ENCODE results near the gene MCC. TPM values are rescaled to one million over a fixed set of nuclear protein-coding genes. Genes with fewer than 3 reads are reported as not detected.

The MCC gene
- total RNA-seq, 2 experiments from 2014 or later: 0.25 TPM; not detected in 1

DNA sequence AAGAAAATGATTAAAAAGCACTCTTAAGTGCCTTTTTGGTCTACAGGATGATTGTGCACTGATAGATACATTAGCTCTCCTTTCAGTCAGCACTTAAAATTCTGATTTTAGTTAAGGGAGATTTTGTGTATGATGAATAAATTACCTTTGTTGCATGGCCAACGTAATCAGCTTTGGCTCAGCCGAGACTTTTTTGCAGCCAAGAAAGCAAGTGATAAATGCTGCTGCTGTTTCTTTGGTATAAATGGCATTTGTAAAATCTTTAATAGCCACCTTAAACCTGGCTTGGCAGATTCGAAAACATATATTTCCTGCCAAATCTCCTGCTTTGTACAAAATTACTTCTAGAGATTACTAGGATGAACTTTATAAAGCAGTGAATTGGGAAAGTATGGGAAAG lies 364.0 kb downstream of the MCC start:
- DNase-seq (ENCODE audit: low spot score): no peak
- no TSS peak for BruUV-seq (replicated peaks)
- Histone ChIP-seq H3K4me1 (ENCODE audit: insufficient read depth, low read length, poor library complexity, severe bottlenecking) (no peaks in the 10 kb centered on the region), H3K4me2 (ENCODE audit: low read length) (no peak overlapping the region), H3K9me2 (ENCODE audit: insufficient read depth, low read length) (no peaks in the 10 kb centered on the region), H3K36me3 (ENCODE audit: insufficient read depth, low read length) (no peaks in the 10 kb centered on the region), H3K4me3 (ENCODE audit: low read depth, low read length, poor library complexity, severe bottlenecking) (no peak overlapping the region), H4K20me1 (ENCODE audit: insufficient read depth, low read length) (no peaks in the 10 kb centered on the region), H3K27ac (ENCODE audit: low read depth, low read length, poor library complexity, severe bottlenecking) (no peak overlapping the region), H3K79me2 (ENCODE audit: insufficient read depth, low read depth, low read length) (no peaks in the 10 kb centered on the region), H3K9me3 (ENCODE audit: low read length) (no peaks in the 10 kb centered on the region), H2AFZ (ENCODE audit: low read length) (no peak overlapping the region)
- POLR2A ChIA-PET: no interaction called here
- CTCF ChIA-PET (ENCODE audit: unreplicated experiment): no interaction called here
- no peak for TF ChIP-seq EZH2phosphoT487 (IDR thresholded peaks at IDR 0.05; ENCODE audit: borderline replicate concordance, low read depth, low read length)
- TF ChIP-seq, protein P1, sequence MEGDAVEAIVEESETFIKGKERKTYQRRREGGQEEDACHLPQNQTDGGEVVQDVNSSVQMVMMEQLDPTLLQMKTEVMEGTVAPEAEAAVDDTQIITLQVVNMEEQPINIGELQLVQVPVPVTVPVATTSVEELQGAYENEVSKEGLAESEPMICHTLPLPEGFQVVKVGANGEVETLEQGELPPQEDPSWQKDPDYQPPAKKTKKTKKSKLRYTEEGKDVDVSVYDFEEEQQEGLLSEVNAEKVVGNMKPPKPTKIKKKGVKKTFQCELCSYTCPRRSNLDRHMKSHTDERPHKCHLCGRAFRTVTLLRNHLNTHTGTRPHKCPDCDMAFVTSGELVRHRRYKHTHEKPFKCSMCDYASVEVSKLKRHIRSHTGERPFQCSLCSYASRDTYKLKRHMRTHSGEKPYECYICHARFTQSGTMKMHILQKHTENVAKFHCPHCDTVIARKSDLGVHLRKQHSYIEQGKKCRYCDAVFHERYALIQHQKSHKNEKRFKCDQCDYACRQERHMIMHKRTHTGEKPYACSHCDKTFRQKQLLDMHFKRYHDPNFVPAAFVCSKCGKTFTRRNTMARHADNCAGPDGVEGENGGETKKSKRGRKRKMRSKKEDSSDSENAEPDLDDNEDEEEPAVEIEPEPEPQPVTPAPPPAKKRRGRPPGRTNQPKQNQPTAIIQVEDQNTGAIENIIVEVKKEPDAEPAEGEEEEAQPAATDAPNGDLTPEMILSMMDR (conservative IDR thresholded peaks at IDR 0.05; ENCODE audit: low read length): no peak
- intact Hi-C loops (cut with micrococcal nuclease; ENCODE audit: unreplicated experiment): no loop called here

DNA sequence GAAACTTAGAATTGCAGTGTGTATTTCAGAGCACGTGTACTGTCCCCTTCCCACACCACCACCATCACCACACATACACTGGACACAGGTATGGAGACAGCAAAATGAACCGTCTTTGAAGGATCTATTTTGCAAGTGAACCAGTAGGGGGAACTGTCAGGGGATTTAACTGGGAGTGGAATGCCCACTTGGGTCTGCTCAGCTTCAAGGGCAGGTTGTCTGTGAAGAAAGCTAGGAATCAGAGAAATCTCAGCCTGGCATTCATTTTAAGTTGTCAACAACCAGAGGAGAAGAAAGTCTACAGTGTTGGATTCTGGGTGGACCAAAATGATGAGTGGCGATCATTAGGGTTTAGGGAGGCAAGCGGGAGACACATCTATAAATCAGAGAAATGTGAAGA lies 364.6 kb downstream of the MCC start:
- no TSS peak for BruUV-seq (replicated peaks)
- Histone ChIP-seq H3K27ac (ENCODE audit: low read depth, low read length, poor library complexity, severe bottlenecking) (no peak overlapping the region), H3K4me1 (ENCODE audit: insufficient read depth, low read length, poor library complexity, severe bottlenecking) (no peaks in the 10 kb centered on the region), H3K4me2 (ENCODE audit: low read length) (no peak overlapping the region), H3K4me3 (ENCODE audit: low read depth, low read length, poor library complexity, severe bottlenecking) (no peak overlapping the region), H3K36me3 (ENCODE audit: insufficient read depth, low read length) (no peaks in the 10 kb centered on the region), H4K20me1 (ENCODE audit: insufficient read depth, low read length) (no peaks in the 10 kb centered on the region), H3K9me3 (ENCODE audit: low read length) (no peaks in the 10 kb centered on the region), H2AFZ (ENCODE audit: low read length) (no peak overlapping the region), H3K79me2 (ENCODE audit: insufficient read depth, low read depth, low read length) (no peaks in the 10 kb centered on the region), H3K9me2 (ENCODE audit: insufficient read depth, low read length) (no peaks in the 10 kb centered on the region)
- intact Hi-C loops (cut with micrococcal nuclease; ENCODE audit: unreplicated experiment): no loop called here
- ChIA-PET CTCF (ENCODE audit: unreplicated experiment) (no interaction called here), POLR2A (interaction anchor here (1.0 kb wide), 1 partner anchor 43 kb away, joined by 4 read pairs; no protein-coding TSS in a partner anchor)
- TF ChIP-seq EZH2phosphoT487 (IDR thresholded peaks at IDR 0.05; ENCODE audit: borderline replicate concordance, low read depth, low read length): no peak
- TF ChIP-seq, protein P1 (conservative IDR thresholded peaks at IDR 0.05; ENCODE audit: low read length): peak; percentile 64
- DNase-seq (ENCODE audit: low spot score): peak; percentile 8

DNA sequence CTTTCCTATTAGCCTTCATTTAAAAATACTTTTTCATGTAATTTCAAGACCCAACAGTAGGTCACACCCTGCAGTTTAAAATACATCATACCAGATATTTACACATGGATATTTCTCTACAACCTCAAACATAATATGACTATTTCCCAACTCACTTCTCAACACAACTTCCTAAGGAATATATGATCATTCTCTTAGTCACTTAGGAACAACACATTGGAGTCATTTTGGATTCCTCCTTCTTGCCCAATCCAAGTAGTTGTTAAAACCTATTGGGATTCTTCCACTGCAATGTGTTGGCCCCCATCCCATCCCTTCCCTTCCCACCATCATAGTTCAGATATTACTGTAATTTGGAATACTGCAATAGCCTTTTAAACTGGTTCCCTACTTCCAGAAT lies 366.2 kb downstream of the MCC start:
- H3K9me2 ChIP-seq (ENCODE audit: insufficient read depth, low read length): no peaks in the 10 kb centered on the region
- no peak overlapping the region for H3K4me3 ChIP-seq (ENCODE audit: low read depth, low read length, poor library complexity, severe bottlenecking)
- H3K27ac ChIP-seq (ENCODE audit: low read depth, low read length, poor library complexity, severe bottlenecking): no peak overlapping the region
- no TSS peak for BruUV-seq (replicated peaks)
- H3K79me2 ChIP-seq (ENCODE audit: insufficient read depth, low read depth, low read length): no peaks in the 10 kb centered on the region
- no peak for DNase-seq (ENCODE audit: low spot score)
- H3K36me3 ChIP-seq (ENCODE audit: insufficient read depth, low read length): no peaks in the 10 kb centered on the region
- no peak for TF ChIP-seq EZH2phosphoT487 (IDR thresholded peaks at IDR 0.05; ENCODE audit: borderline replicate concordance, low read depth, low read length)
- TF ChIP-seq, protein P1 (conservative IDR thresholded peaks at IDR 0.05; ENCODE audit: low read length): no peak
- H3K9me3 ChIP-seq (ENCODE audit: low read length): no peaks in the 10 kb centered on the region
- ChIA-PET POLR2A (no interaction called here), CTCF (ENCODE audit: unreplicated experiment) (no interaction called here)
- H3K4me2 ChIP-seq (ENCODE audit: low read length): no peak overlapping the region
- H2AFZ ChIP-seq (ENCODE audit: low read length): no peak overlapping the region
- H3K4me1 ChIP-seq (ENCODE audit: insufficient read depth, low read length, poor library complexity, severe bottlenecking): peaks cover 11% of the 10 kb centered on the region
- intact Hi-C loops (cut with micrococcal nuclease; ENCODE audit: unreplicated experiment): no loop called here
- H4K20me1 ChIP-seq (ENCODE audit: insufficient read depth, low read length): no peaks in the 10 kb centered on the region
